SU-DHL-6 (cell line): ENCODE measurements around the gene TTN.

Experiments used
- CTCF ChIP-seq: fragments of 200-600 bp; sonication (generic); IDR thresholded peaks from one replicate; pipeline ENCODE4 v1.5.1; 2017; ENCODE audit warnings: antibody characterized with exemption, mild to moderate bottlenecking, low read length, moderate library complexity; ENCODE audit not compliant: insufficient read depth, poor library complexity, severe bottlenecking
- EZH2phosphoT487 ChIP-seq: fragments of 200-600 bp; sonication (generic), shearing (Covaris generic); conservative IDR thresholded peaks from 2 replicates; pipeline ENCODE4 v1.6.1; 2018; ENCODE audit warnings: mild to moderate bottlenecking, antibody characterized with exemption, low read length, moderate library complexity, mixed read lengths

GRCh38 chr2:178506949-178507348 is 300.3 kb downstream of the TTN start:
- no peak for TF ChIP-seq CTCF
- TF ChIP-seq EZH2phosphoT487: no peak
